Fibroblast of lung (primary cell): Measurements from ENCODE around the gene AGAP1. TPM values are rescaled to one million over a fixed set of nuclear protein-coding genes. Genes with fewer than 3 reads are reported as not detected.

ENCODE experiments used
- DNase-seq, 2 donors: peaks; one replicate each; pipeline versions ENCODE4 v3.0.0 to v3.0.0-alpha.2; 2010; ENCODE audit warnings: low read depth in 2 of 2
- H2AFZ ChIP-seq: 2 replicates; pipeline ENCODE4 v1.5.1; 2012; ENCODE audit warnings: low read length, control low read depth, inconsistent platforms
- H3K27ac ChIP-seq: 2 replicates; pipeline ENCODE4 v1.5.1; 2011; ENCODE audit warnings: low read length, control low read depth; ENCODE audit not compliant: insufficient read depth
- H3K27me3 ChIP-seq: 2 replicates; pipeline ENCODE4 v1.5.1; 2011; ENCODE audit warnings: mild to moderate bottlenecking, low read length; ENCODE audit not compliant: control insufficient read depth, insufficient read depth
- H3K36me3 ChIP-seq: 2 replicates; pipeline ENCODE4 v1.5.1; 2011; ENCODE audit warnings: low read length; ENCODE audit not compliant: control insufficient read depth, insufficient read depth
- H3K4me1 ChIP-seq: 2 replicates; pipeline ENCODE4 v1.5.1; 2011; ENCODE audit warnings: low read length; ENCODE audit not compliant: control insufficient read depth, insufficient read depth; ENCODE audit errors: extremely low read depth
- H3K4me2 ChIP-seq: 2 replicates; pipeline ENCODE4 v1.5.1; 2011; ENCODE audit warnings: low read length, control low read depth; ENCODE audit not compliant: insufficient read depth; ENCODE audit errors: extremely low read depth
- H3K4me3 ChIP-seq, 4 experiments: fragments of 200-600 bp in 1 of 4; sonication (generic) in 1 of 4; replicated peaks in 1 of 4; 2 replicates each; pipeline ENCODE4 v1.5.1; 2011 to 2016; ENCODE audit warnings: low read length in 4 of 4, low read depth in 3 of 4, mild to moderate bottlenecking in 3 of 4, control low read depth in 2 of 4, inconsistent platforms in 1 of 4, mixed read lengths in 1 of 4; ENCODE audit not compliant: insufficient read depth in 1 of 4; ENCODE audit errors: control extremely low read depth in 1 of 4
- H3K79me2 ChIP-seq: 2 replicates; pipeline ENCODE4 v1.5.1; 2012; ENCODE audit warnings: mild to moderate bottlenecking, low read length, inconsistent platforms; ENCODE audit not compliant: control insufficient read depth, insufficient read depth
- H3K9ac ChIP-seq: 2 replicates; pipeline ENCODE4 v1.5.1; 2011; ENCODE audit warnings: mild to moderate bottlenecking, low read length, control low read depth; ENCODE audit not compliant: insufficient read depth
- H3K9me3 ChIP-seq: 2 replicates; pipeline ENCODE4 v1.5.1; 2012; ENCODE audit warnings: low read depth, low read length; ENCODE audit not compliant: control insufficient read depth, insufficient read depth
- H4K20me1 ChIP-seq: 2 replicates; pipeline ENCODE4 v1.5.1; 2011; ENCODE audit warnings: low read length; ENCODE audit not compliant: control insufficient read depth, insufficient read depth; ENCODE audit errors: extremely low read depth
- EZH2 ChIP-seq: IDR thresholded peaks from 2 replicates; pipeline ENCODE4 v1.5.1; 2012; ENCODE audit warnings: low read length, control low read depth, mild to moderate bottlenecking; ENCODE audit errors: missing control alignments
- polyA plus RNA-seq, 2 donors: library from polyadenylated mRNA; depleted of rRNA in 1 of 2; stranded (reverse) in 1 of 2; unstranded in 1 of 2; fragments of >200 nt; gene quantifications; 2 replicates each; pipeline ENCODE4 v1.2.1, GENCODE V29; 2011 to 2012; ENCODE audit warnings: missing spikeins in 1 of 2
- total RNA-seq: library from RNA; depleted of rRNA; stranded (reverse); fragments of >200 nt; gene quantifications from 2 replicates; pipeline ENCODE4 v1.2.1, GENCODE V29; 2014
- TF ChIP-seq, protein P1 (sequence below), 2 donors: IDR thresholded peaks in 1 of 2; conservative IDR thresholded peaks in 1 of 2; 1 replicate in 1 of 2; 2 replicates in 1 of 2; pipeline ENCODE4 v1.5.1; 2011 to 2012; ENCODE audit warnings: low read length in 2 of 2, control low read depth in 1 of 2, inconsistent platforms in 1 of 2, low read depth in 1 of 2, mild to moderate bottlenecking in 1 of 2

AGAP1 gene
- total and polyA plus RNA-seq, 2 donors (not counting 1 experiment from before 2014, with no cell fraction given) = 10.6 to 14.0 TPM

DNA sequence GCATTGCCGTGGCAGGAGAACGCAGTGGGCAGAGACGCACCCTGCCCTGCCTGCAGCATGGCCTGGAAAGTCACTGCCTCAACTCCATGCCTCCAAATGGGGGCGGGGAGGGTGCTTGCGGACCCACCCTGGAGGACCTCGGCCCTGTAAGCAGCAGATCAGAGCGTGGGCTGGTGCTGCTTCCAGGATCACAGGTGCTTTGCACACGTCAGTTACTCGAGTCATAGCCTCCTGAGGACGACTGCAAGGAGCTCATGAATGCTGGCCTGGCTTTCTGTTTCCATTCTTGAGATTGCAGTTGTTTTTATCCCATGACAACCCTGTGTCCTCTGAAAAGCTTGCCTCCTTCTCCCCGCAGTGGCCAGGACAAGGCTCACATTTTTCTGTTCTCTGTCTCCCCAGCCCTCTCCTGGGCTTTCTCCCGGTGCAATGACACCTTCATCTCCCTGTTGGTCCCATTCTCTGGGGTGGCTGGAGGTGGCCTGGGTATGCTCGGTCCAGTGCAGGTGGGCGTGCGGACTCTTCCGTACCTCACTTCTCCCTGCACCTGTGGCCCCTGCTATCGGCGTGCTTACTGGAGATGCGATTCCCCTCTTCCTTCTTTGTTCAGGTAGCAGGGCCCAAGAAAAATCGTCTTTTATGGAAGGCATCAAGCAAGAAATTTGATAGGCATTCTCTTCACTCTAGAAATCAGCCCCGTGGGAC is 466.3 kb downstream of the AGAP1 start:
- Histone ChIP-seq H3K79me2 (no peaks in the 10 kb centered on the region), H3K4me2 (no peak overlapping the region), H3K4me1 (no peaks in the 10 kb centered on the region), H3K9me3 (no peaks in the 10 kb centered on the region), H3K9ac (no peak overlapping the region), H3K36me3 (no peaks in the 10 kb centered on the region), H2AFZ (no peak overlapping the region), H3K27ac (no peak overlapping the region), H4K20me1 (no peaks in the 10 kb centered on the region), H3K27me3 (no peaks in the 10 kb centered on the region), H3K4me3 (no peak overlapping the region)
- TF ChIP-seq, protein P1, sequence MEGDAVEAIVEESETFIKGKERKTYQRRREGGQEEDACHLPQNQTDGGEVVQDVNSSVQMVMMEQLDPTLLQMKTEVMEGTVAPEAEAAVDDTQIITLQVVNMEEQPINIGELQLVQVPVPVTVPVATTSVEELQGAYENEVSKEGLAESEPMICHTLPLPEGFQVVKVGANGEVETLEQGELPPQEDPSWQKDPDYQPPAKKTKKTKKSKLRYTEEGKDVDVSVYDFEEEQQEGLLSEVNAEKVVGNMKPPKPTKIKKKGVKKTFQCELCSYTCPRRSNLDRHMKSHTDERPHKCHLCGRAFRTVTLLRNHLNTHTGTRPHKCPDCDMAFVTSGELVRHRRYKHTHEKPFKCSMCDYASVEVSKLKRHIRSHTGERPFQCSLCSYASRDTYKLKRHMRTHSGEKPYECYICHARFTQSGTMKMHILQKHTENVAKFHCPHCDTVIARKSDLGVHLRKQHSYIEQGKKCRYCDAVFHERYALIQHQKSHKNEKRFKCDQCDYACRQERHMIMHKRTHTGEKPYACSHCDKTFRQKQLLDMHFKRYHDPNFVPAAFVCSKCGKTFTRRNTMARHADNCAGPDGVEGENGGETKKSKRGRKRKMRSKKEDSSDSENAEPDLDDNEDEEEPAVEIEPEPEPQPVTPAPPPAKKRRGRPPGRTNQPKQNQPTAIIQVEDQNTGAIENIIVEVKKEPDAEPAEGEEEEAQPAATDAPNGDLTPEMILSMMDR (conservative IDR thresholded peaks at IDR 0.05 in 1 of 2, IDR thresholded peaks at IDR 0.05 in 1 of 2; ENCODE audit: low read depth in 1 of 2, low read length in 2 of 2) = no peak
- TF ChIP-seq EZH2 = no peak
- no peak for DNase-seq

DNA sequence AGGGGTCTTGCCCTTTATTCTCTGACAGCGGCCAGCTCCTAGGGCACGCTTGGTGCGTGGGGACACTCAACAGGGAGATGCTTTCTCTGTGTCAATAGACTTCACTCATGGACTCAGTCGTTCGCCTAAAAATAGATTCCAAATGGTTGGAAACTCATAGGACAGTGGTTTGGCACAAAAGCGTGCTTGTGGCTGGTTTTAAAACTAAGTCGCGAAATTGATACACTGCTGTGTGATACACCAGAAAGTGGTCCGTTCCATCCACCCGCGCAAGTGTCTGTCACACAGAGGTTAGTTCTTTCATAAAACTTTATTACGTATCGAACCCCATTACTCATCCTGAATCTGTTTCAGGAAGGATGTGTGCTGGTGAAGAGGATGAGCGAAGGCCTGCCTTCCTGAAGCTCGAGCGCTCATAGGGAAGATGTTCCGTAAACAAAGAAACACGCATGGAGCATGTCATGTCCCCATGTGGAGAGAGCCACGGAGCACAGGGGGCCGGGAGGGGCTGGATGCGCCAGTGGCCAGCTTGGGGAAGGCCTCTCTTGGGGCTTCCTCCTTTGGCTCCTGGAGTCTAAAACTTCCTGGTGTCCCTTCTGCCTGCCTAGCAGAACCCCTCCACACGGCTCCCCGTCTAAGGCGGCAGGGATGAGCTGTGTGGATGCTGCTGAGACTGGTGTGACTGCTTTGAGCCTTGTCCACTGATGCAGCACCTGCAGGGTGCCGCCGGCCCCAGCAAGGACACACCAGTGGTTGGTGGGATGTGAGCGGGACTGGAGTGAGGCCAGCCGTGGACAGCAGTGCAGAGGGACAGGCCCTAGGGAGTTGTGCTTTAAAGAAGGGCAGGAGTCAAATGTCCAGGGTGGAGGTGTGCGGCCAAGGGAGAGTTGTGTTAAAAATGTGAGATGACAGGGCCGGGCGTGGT is 467.1 kb downstream of the AGAP1 start:
- no peaks in the 10 kb centered on the region for H3K79me2 ChIP-seq
- no peaks in the 10 kb centered on the region for H3K36me3 ChIP-seq
- H3K4me3 ChIP-seq = no peak overlapping the region
- no peaks in the 10 kb centered on the region for H3K4me1 ChIP-seq
- H3K9ac ChIP-seq = no peak overlapping the region
- no peaks in the 10 kb centered on the region for H3K9me3 ChIP-seq
- H3K27ac ChIP-seq = no peak overlapping the region
- H3K4me2 ChIP-seq = no peak overlapping the region
- H3K27me3 ChIP-seq = no peaks in the 10 kb centered on the region
- no peaks in the 10 kb centered on the region for H4K20me1 ChIP-seq
- DNase-seq = no peak
- no peak for TF ChIP-seq EZH2
- TF ChIP-seq, protein P1 (conservative IDR thresholded peaks at IDR 0.05 in 1 of 2, IDR thresholded peaks at IDR 0.05 in 1 of 2; ENCODE audit: low read depth in 1 of 2, low read length in 2 of 2) = no peak
- no peak overlapping the region for H2AFZ ChIP-seq

DNA sequence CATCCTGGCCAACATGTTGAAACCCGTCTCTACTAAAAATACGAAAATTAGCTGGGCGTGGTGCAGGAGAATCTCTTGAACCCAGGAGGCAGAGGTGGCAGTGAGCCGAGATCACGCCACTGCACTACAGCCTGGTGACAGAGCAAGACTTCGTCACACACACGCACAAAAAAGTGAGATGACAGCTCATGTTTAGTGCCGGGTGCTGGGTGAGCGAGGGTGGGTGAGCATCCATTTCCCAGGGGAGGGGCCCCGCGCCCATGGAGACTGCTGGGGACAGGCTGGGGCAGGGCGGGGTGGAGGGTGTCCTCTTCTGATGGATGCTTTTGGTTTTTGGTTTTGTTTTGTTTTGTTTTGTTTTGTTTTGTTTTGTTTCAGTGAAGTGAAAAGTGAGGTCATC is 467.9 kb downstream of the AGAP1 start:
- H3K36me3 ChIP-seq = no peaks in the 10 kb centered on the region
- no peak overlapping the region for H3K9ac ChIP-seq
- no peaks in the 10 kb centered on the region for H3K4me1 ChIP-seq
- TF ChIP-seq EZH2 = no peak
- TF ChIP-seq, protein P1 (conservative IDR thresholded peaks at IDR 0.05 in 1 of 2, IDR thresholded peaks at IDR 0.05 in 1 of 2; ENCODE audit: low read depth in 1 of 2, low read length in 2 of 2) = no peak
- no peaks in the 10 kb centered on the region for H3K9me3 ChIP-seq
- no peak overlapping the region for H3K4me2 ChIP-seq
- no peak overlapping the region for H2AFZ ChIP-seq
- no peak overlapping the region for H3K4me3 ChIP-seq
- H4K20me1 ChIP-seq = no peaks in the 10 kb centered on the region
- H3K27me3 ChIP-seq = no peaks in the 10 kb centered on the region
- no peak for DNase-seq
- no peaks in the 10 kb centered on the region for H3K79me2 ChIP-seq
- H3K27ac ChIP-seq = no peak overlapping the region
